BJ (cell line): Measurements from ENCODE around the gene PAGE2B. TPM values are rescaled to one million over a fixed set of nuclear protein-coding genes. Genes with fewer than 3 reads are reported as not detected.

Source experiments
- CTCF ChIA-PET: fragments of 350-600 bp; formaldehyde crosslinking; extraction: SDS; loops from one replicate; lab custom pipeline; 2021; ENCODE audit warnings: antibody characterized with exemption, inconsistent platforms; lab: Yijun Ruan, JAX
- POLR2A ChIA-PET: fragments of 300-600 bp; sonication (Branson Sonifier 250); formaldehyde crosslinking; extraction: SDS; loops from one replicate; lab custom pipeline; 2021; ENCODE audit warnings: antibody characterized with exemption; lab: Charles Lee
- DNase-seq: peaks from one replicate; pipeline ENCODE4 v3.0.0-alpha.2; 2011; ENCODE audit warnings: low read depth
- H3K27me3 ChIP-seq: 2 replicates; pipeline ENCODE4 v1.6.0; 2011; ENCODE audit warnings: low read length; ENCODE audit not compliant: control insufficient read depth, insufficient read depth
- H3K36me3 ChIP-seq: 2 replicates; pipeline ENCODE4 v1.5.1; 2011; ENCODE audit warnings: low read length; ENCODE audit not compliant: control insufficient read depth, insufficient read depth
- H3K4me3 ChIP-seq: 2 replicates; pipeline ENCODE4 v1.5.1; 2011; ENCODE audit warnings: low read depth, mild to moderate bottlenecking, control low read depth, low read length
- polyA plus RNA-seq: library from polyadenylated mRNA; depleted of rRNA; stranded (reverse); fragments of >200 nt; gene quantifications from 2 replicates; pipeline ENCODE4 v1.2.3, GENCODE V29; 2011
- TF ChIP-seq, protein P1 (sequence below): IDR thresholded peaks from 2 replicates; pipeline ENCODE4 v1.5.1; 2011; ENCODE audit warnings: low read depth, mild to moderate bottlenecking, control low read depth, inconsistent platforms, low read length, moderate library complexity; ENCODE audit not compliant: insufficient read depth

PAGE2B gene
- polyA plus RNA-seq, 1 experiment, result not detected

DNA sequence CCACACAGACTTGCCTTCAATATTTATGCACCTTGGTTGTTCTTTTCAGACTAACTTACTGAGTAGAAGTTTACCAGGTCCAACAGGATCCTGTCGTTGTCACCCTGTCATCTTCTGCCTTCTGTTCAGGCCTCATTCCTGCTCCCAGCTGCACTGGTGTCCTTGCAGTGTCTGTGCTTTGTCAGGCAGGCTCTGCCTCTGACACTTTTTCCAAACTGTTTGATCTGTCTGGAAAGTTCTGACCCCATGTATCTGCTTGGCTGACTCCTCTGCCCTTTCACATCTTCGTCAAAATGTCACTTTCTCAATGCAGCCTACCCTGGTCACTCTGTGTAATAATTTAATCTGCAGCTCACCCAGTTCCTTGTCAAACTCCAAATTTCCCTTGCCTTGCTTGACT, 23.9 kb downstream of the PAGE2B start:
- Histone ChIP-seq H3K4me3 (no peak overlapping the region), H3K27me3 (no peaks in the 10 kb centered on the region), H3K36me3 (no peaks in the 10 kb centered on the region)
- DNase-seq, result no peak
- TF ChIP-seq, protein P1, sequence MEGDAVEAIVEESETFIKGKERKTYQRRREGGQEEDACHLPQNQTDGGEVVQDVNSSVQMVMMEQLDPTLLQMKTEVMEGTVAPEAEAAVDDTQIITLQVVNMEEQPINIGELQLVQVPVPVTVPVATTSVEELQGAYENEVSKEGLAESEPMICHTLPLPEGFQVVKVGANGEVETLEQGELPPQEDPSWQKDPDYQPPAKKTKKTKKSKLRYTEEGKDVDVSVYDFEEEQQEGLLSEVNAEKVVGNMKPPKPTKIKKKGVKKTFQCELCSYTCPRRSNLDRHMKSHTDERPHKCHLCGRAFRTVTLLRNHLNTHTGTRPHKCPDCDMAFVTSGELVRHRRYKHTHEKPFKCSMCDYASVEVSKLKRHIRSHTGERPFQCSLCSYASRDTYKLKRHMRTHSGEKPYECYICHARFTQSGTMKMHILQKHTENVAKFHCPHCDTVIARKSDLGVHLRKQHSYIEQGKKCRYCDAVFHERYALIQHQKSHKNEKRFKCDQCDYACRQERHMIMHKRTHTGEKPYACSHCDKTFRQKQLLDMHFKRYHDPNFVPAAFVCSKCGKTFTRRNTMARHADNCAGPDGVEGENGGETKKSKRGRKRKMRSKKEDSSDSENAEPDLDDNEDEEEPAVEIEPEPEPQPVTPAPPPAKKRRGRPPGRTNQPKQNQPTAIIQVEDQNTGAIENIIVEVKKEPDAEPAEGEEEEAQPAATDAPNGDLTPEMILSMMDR, result no peak
- POLR2A ChIA-PET, result no interaction called here
- CTCF ChIA-PET, result no interaction called here

DNA sequence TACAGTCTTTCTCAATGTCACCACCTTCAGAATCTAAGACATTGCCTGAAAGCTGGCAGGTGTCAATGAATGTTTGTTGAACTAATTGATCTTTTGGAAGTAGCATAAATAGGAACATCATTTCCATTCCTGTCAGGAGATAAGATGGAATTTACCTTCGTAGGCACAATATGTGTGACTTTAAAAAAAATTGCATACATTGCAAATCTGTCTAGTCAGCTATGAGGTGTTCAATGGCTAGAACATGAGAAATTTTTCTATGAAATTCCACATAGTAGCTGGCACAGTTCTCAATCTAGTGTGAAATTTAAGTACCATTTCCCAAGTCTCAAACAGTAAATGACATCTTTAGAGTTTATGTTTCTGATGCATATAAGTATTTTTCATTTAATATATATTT, 24.3 kb downstream of the PAGE2B start:
- H3K36me3 ChIP-seq, result no peaks in the 10 kb centered on the region
- TF ChIP-seq, protein P1, result no peak
- no peak for DNase-seq
- ChIA-PET CTCF (no interaction called here), POLR2A (no interaction called here)
- no peak overlapping the region for H3K4me3 ChIP-seq
- H3K27me3 ChIP-seq, result no peaks in the 10 kb centered on the region

DNA sequence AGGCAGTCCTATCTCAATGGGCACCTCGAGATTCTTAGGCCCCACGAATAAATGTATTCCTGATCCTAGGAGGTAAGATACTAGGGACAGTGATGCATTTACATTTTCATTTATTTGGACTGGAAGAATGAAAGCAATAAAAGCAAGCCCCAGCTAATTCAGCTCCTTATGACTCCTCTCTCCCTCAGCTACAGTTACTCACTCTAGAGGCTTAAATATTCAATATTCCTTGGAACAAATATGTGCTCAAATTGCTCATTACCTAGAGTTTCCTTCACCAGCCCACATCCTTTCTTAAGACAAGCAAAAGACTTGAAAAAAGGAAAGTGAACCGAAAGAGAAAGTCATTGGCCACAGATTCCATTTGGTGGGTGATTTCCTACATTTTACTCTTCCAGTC, 27.9 kb downstream of the PAGE2B start:
- H3K27me3 ChIP-seq, result no peaks in the 10 kb centered on the region
- ChIA-PET POLR2A (no interaction called here), CTCF (no interaction called here)
- TF ChIP-seq, protein P1, result no peak
- no peaks in the 10 kb centered on the region for H3K36me3 ChIP-seq
- DNase-seq, result no peak
- H3K4me3 ChIP-seq, result no peak overlapping the region

DNA sequence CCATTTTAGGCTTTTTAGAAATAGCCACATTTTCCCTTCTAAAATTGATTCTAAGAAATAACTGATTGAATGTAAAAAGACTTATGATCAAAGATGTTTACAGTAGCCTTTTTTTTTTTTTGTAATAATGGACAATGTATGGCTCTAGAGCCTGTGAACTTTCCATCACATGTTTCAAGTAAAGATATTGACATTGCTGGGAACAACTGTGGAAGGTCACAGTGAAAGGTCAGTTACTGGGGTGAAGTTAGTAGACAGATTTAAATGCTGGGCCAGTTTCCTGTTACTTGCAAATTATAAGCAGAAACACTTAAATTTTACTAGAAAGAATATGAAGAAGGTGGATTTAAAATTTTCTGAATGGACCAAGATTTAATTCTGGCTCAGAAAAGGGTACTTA, 32.4 kb downstream of the PAGE2B start:
- ChIA-PET CTCF (no interaction called here), POLR2A (no interaction called here)
- Histone ChIP-seq H3K36me3 (no peaks in the 10 kb centered on the region), H3K4me3 (no peak overlapping the region), H3K27me3 (no peaks in the 10 kb centered on the region)
- no peak for DNase-seq
- TF ChIP-seq, protein P1, result no peak

DNA sequence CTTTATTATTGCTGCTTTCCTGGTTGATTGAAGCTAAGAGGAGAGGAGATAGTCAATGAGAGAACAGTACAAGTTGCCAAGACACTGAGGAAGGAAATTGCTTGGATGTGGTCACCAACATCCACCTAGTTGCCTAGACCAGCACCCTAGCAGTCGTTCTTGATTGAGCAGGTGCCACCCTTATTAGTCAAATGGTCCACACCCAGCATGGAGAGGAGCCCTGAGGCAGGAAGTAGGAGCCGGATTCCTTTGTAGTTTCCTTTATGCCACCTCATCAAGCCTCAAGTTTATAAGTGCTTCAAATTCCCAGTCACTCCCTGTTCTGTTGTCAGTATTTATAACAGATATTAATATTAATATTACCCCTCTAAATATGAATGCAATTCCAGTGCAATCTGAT, 33.1 kb downstream of the PAGE2B start:
- Histone ChIP-seq H3K27me3 (no peaks in the 10 kb centered on the region), H3K4me3 (no peak overlapping the region), H3K36me3 (no peaks in the 10 kb centered on the region)
- POLR2A ChIA-PET, result no interaction called here
- TF ChIP-seq, protein P1, result no peak
- CTCF ChIA-PET, result no interaction called here
- DNase-seq, result no peak
